Occipital lobe (tissue), 2 donors: Measurements from ENCODE around the gene GPR35. TPM values are rescaled to one million over a fixed set of nuclear protein-coding genes. Genes with fewer than 3 reads are reported as not detected.

ENCODE experiments used
- DNase-seq: peaks from one replicate; lab custom pipeline; 2025; lab: John Stamatoyannopoulos, UW
- total RNA-seq: library from RNA; depleted of rRNA; stranded (reverse); fragments of >200 nt; gene quantifications from one replicate; pipeline ENCODE4 v1.2.3, GENCODE V29; 2014

The GPR35 gene
- total RNA-seq, 1 donor from 2014 or later = 0.31 TPM

- DNase-seq = no peak
These were observed 2.6 kb upstream of the GPR35 start for GRCh38 chr2:240622531-240623235.

- no peak for DNase-seq
These were observed 1.7 kb upstream of the GPR35 start for GRCh38 chr2:240623531-240624010.

GRCh38 chr2:240624011-240624949, 1.0 kb upstream of the GPR35 start:
- DNase-seq = no peak

GRCh38 chr2:240626531-240627300, 1.4 kb downstream of the GPR35 start:
- DNase-seq = no peak

GRCh38 chr2:240627736-240628506, 2.6 kb downstream of the GPR35 start:
- no peak for DNase-seq

GRCh38 chr2:240628507-240628807, 3.2 kb downstream of the GPR35 start:
- DNase-seq = no peak

- no peak for DNase-seq
These were observed 3.7 kb downstream of the GPR35 start for GRCh38 chr2:240628808-240629618.

GRCh38 chr2:240629619-240629967, 4.3 kb downstream of the GPR35 start:
- no peak for DNase-seq

GRCh38 chr2:240629968-240630770, 4.9 kb downstream of the GPR35 start:
- DNase-seq = no peak

- no peak for DNase-seq
These were observed 5.7 kb downstream of the GPR35 start for GRCh38 chr2:240630771-240631547.

- DNase-seq = no peak
These were observed 6.4 kb downstream of the GPR35 start for GRCh38 chr2:240631548-240632305.

- no peak for DNase-seq
These were observed 7.0 kb downstream of the GPR35 start for GRCh38 chr2:240632306-240632721.

GRCh38 chr2:240635121-240635997, 10.1 kb downstream of the GPR35 start:
- DNase-seq = no peak

- no peak for DNase-seq
These were observed 10.8 kb downstream of the GPR35 start for GRCh38 chr2:240635998-240636547.

GRCh38 chr2:240636563-240637115, 11.4 kb downstream of the GPR35 start:
- DNase-seq = no peak
